Activated CD8-positive, alpha-beta T cell treated with anti-CD3 and anti-CD28 coated beads for 36 hours (primary cell): ENCODE measurements around the gene ENPP3. TPM values are rescaled to one million over a fixed set of nuclear protein-coding genes. Genes with fewer than 3 reads are reported as not detected.

Experiments used
- ATAC-seq: fragments of 200-7000 bp; cut with Tn5 transposase; one replicate; pipeline ENCODE4 v1.10.0; 2021; ENCODE audit warnings: mild to moderate bottlenecking, moderate library complexity
- CTCF ChIA-PET: fragments of 350-600 bp; sonication (Branson Sonifier 250); formaldehyde crosslinking; loops from one replicate; lab custom pipeline; 2021; ENCODE audit warnings: antibody characterized with exemption; lab: Charles Lee
- POLR2A ChIA-PET: fragments of 350-600 bp; sonication (Branson Sonifier 250); formaldehyde crosslinking; loops from one replicate; lab custom pipeline; 2021; ENCODE audit warnings: antibody characterized with exemption; lab: Charles Lee
- DNase-seq: peaks from one replicate; pipeline ENCODE4 v3.0.0-alpha.2; 2020
- H3K27ac Mint-ChIP-seq: one replicate; pipeline ENCODE4 v1.8.0; 2021; ENCODE audit warnings: mild to moderate bottlenecking, mixed read lengths
- H3K27me3 Mint-ChIP-seq: one replicate; pipeline ENCODE4 v1.8.0; 2021; ENCODE audit warnings: mixed read lengths
- H3K36me3 Mint-ChIP-seq: one replicate; pipeline ENCODE4 v1.8.0; 2021; ENCODE audit warnings: low read depth, mixed read lengths
- H3K4me1 Mint-ChIP-seq: one replicate; pipeline ENCODE4 v1.8.0; 2021; ENCODE audit warnings: low read depth, mixed read lengths
- H3K4me3 Mint-ChIP-seq: one replicate; pipeline ENCODE4 v1.8.0; 2021; ENCODE audit warnings: mild to moderate bottlenecking, moderate library complexity, mixed read lengths
- H3K9me3 Mint-ChIP-seq: one replicate; pipeline ENCODE4 v1.8.0; 2021; ENCODE audit warnings: mixed read lengths
- CTCF ChIP-seq: fragments of 200-600 bp; IDR thresholded peaks from one replicate; pipeline ENCODE4 v1.8.0; 2022; ENCODE audit warnings: antibody characterized with exemption, mild to moderate bottlenecking
- intact Hi-C: fragments of 100-400 bp; cut with micrococcal nuclease; formaldehyde crosslinking; loops from one replicate; pipeline ENCODE4 v1.10.0; 2022
- total RNA-seq, 2 experiments: library from RNA; stranded (reverse); gene quantifications; one replicate each; pipeline ENCODE4 v1.2.3, GENCODE V29; 2021

The ENPP3 gene
- total RNA-seq, 2 experiments from 2014 or later = 0.49 to 0.79 TPM

DNA sequence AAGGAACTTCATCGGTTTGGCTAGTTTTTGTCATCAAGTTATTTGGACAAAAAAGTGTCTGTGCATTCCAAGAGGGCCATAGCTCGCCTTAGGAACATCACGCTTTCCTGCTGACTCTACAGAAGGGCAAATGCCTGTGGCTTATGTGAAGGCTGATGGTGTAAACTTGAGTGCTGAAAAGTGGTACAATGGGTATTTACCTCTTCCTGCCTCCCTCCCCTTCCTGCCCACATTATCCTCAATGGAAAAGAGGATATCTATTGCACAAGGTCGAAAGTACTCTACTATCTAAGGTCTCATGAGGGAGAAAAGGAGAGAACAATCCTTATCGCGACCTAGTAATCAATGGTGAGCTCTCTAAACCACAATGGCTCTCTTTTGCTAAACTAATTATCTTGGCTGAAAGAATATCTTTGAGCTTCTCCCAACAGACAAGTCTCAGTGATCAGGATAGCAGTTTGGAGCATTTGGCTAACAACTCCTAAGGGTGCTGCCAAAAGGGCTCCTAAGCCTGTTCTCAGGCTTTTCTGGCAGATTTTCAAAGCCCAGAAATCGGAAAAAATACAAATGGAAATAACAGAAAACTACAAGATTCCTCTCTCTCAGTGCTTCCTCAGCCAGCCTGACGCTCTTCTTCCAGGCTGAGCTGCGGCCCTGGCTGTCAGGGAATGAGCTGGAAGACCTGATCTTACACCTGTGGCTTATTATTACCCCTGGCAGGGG lies 128.1 kb downstream of the ENPP3 start:
- TF ChIP-seq CTCF = no peak
- Mint-ChIP-seq H3K27ac (no peak overlapping the region), H3K27me3 (peaks cover 14% of the 10 kb centered on the region), H3K36me3 (no peaks in the 10 kb centered on the region), H3K4me3 (no peak overlapping the region), H3K4me1 (no peaks in the 10 kb centered on the region), H3K9me3 (no peaks in the 10 kb centered on the region)
- DNase-seq = no peak
- POLR2A ChIA-PET = interaction anchor here (1.3 kb wide), 1 partner anchor 10 kb away, joined by 3 read pairs; no protein-coding TSS in a partner anchor
- CTCF ChIA-PET = no interaction called here
- intact Hi-C loops = no loop called here
- no peak for ATAC-seq

GRCh38 chr6:131765804-131766135 lies 128.7 kb downstream of the ENPP3 start:
- intact Hi-C loops = no loop called here
- no peak overlapping the region for H3K4me3 Mint-ChIP-seq
- DNase-seq = no peak
- no peaks in the 10 kb centered on the region for H3K9me3 Mint-ChIP-seq
- H3K27me3 Mint-ChIP-seq = peaks cover 17% of the 10 kb centered on the region
- no peak for TF ChIP-seq CTCF
- ChIA-PET POLR2A (interaction anchor here (1.3 kb wide), 1 partner anchor 10 kb away, joined by 3 read pairs; no protein-coding TSS in a partner anchor), CTCF (no interaction called here)
- no peaks in the 10 kb centered on the region for H3K4me1 Mint-ChIP-seq
- ATAC-seq = no peak
- no peaks in the 10 kb centered on the region for H3K36me3 Mint-ChIP-seq
- no peak overlapping the region for H3K27ac Mint-ChIP-seq

- no peaks in the 10 kb centered on the region for H3K9me3 Mint-ChIP-seq
- CTCF ChIA-PET = no interaction called here
- intact Hi-C loops = no loop called here
- POLR2A ChIA-PET = interaction anchor here (1.3 kb wide), 1 partner anchor 9 kb away, joined by 3 read pairs; no protein-coding TSS in a partner anchor
- no peaks in the 10 kb centered on the region for H3K36me3 Mint-ChIP-seq
- no peak overlapping the region for H3K4me3 Mint-ChIP-seq
- TF ChIP-seq CTCF = no peak
- H3K4me1 Mint-ChIP-seq = no peaks in the 10 kb centered on the region
- ATAC-seq = no peak
- DNase-seq = no peak
- peaks cover 20% of the 10 kb centered on the region for H3K27me3 Mint-ChIP-seq
- no peak overlapping the region for H3K27ac Mint-ChIP-seq
Observed at GRCh38 chr6:131766631-131767030, 129.5 kb downstream of the ENPP3 start.

GRCh38 chr6:131768964-131769363 lies 131.9 kb downstream of the ENPP3 start:
- TF ChIP-seq CTCF = no peak
- ChIA-PET CTCF (interaction anchor here (0.7 kb wide), 1 partner anchor 22 kb away, joined by 4 read pairs; no protein-coding TSS in a partner anchor), POLR2A (no interaction called here)
- H3K27me3 Mint-ChIP-seq = peaks cover 21% of the 10 kb centered on the region
- H3K4me1 Mint-ChIP-seq = no peaks in the 10 kb centered on the region
- no peaks in the 10 kb centered on the region for H3K9me3 Mint-ChIP-seq
- intact Hi-C loops = no loop called here
- H3K27ac Mint-ChIP-seq = no peak overlapping the region
- no peaks in the 10 kb centered on the region for H3K36me3 Mint-ChIP-seq
- DNase-seq (no peak), ATAC-seq (no peak)
- H3K4me3 Mint-ChIP-seq = no peak overlapping the region

- no peak for TF ChIP-seq CTCF
- Mint-ChIP-seq H3K4me3 (no peak overlapping the region), H3K4me1 (no peaks in the 10 kb centered on the region), H3K9me3 (no peaks in the 10 kb centered on the region), H3K27ac (no peak overlapping the region), H3K36me3 (no peaks in the 10 kb centered on the region), H3K27me3 (peaks cover 18% of the 10 kb centered on the region)
- ATAC-seq (no peak), DNase-seq (no peak)
- intact Hi-C loops = no loop called here
- ChIA-PET CTCF (no interaction called here), POLR2A (interaction anchor here (0.6 kb wide), 1 partner anchor 278 kb away, joined by 4 read pairs; no protein-coding TSS in a partner anchor)
Observed at GRCh38 chr6:131769385-131770141, 132.5 kb downstream of the ENPP3 start.
